ELF-1 (cell line): Measurements from ENCODE around the gene NLRP14.

Experiments
- DNase-seq: peaks from one replicate; pipeline ENCODE4 v3.0.0-alpha.2; 2016; ENCODE audit warnings: low read depth, low spot score

NLRP14 gene

GRCh38 chr11:7050191-7050590 lies 29.9 kb downstream of the NLRP14 start:
- no peak for DNase-seq

GRCh38 chr11:7056828-7057513 lies 36.7 kb downstream of the NLRP14 start:
- no peak for DNase-seq

- no peak for DNase-seq
Observed at GRCh38 chr11:7057641-7058040, 37.4 kb downstream of the NLRP14 start.

- DNase-seq = no peak
Observed at GRCh38 chr11:7060868-7061267, 40.6 kb downstream of the NLRP14 start.

GRCh38 chr11:7062534-7062933 lies 42.3 kb downstream of the NLRP14 start:
- no peak for DNase-seq

- DNase-seq = no peak
Observed at GRCh38 chr11:7072401-7073028, 52.2 kb downstream of the NLRP14 start.

GRCh38 chr11:7077101-7077500 lies 56.8 kb downstream of the NLRP14 start:
- peak; percentile 61 for DNase-seq

- DNase-seq = no peak
Observed at GRCh38 chr11:7079545-7080135, 59.4 kb downstream of the NLRP14 start.

- DNase-seq = no peak
Observed at GRCh38 chr11:7080900-7081299, 60.6 kb downstream of the NLRP14 start.

- DNase-seq = no peak
Observed at GRCh38 chr11:7081441-7081840, 61.2 kb downstream of the NLRP14 start.

GRCh38 chr11:7088921-7089320 lies 68.6 kb downstream of the NLRP14 start, which contains the start of gene RBMXL2:
Gene RBMXL2 (plus strand): TSS chr11:7088998. CDS start chr11:7089121, 123 bp downstream.
- peak; percentile 44 for DNase-seq

- no peak for DNase-seq
Observed at GRCh38 chr11:7089328-7090251, 69.3 kb downstream of the NLRP14 start.

- DNase-seq = peak; percentile 16
Observed at GRCh38 chr11:7098235-7098832, 78.1 kb downstream of the NLRP14 start.

- DNase-seq = no peak
Observed at GRCh38 chr11:7115780-7116179, 95.5 kb downstream of the NLRP14 start.

GRCh38 chr11:7116370-7116769 lies 96.1 kb downstream of the NLRP14 start:
- DNase-seq = no peak
